Measurements from ENCODE around the gene PRDM16. TPM values are rescaled to one million over a fixed set of nuclear protein-coding genes. Genes with fewer than 3 reads are reported as not detected.

Gene PRDM16
- total and polyA plus RNA-seq, 3 donors from 2014 or later: 2.1 to 5.6 (median 4.7) TPM

DNA sequence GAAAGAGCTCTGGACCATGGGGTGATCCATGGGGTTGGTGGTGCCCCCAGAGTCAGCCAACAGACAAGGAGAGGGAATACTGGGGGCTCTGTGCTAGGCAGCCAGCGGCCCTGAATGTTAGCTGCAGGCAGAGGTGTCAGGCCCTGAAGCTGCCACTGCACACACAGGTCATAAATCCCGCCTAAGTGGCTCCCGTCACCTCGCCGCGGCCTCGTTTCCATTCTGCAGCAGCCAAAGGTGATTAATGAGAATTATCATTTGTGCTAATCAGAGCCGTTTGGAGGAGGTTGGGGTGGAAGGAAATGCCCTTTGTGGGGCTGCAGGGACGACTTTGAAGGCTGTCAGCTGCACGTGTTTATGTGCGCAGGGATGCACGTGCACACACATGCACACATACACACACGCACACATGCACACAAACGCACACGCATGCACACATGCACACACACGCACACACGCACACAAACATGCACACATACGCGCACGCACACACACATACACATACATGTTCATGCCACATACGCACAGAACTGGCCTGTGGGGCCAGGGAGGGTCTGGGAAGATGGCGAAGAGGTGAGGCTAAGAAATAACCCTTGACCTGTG is 296.6 kb downstream of the PRDM16 start:
- intact Hi-C loops (cut with DNase I; ENCODE audit: low total_unique reads): no loop called here
- TF ChIP-seq POLR2A (IDR thresholded peaks at IDR 0.05): no peak
- TF ChIP-seq, protein P1, sequence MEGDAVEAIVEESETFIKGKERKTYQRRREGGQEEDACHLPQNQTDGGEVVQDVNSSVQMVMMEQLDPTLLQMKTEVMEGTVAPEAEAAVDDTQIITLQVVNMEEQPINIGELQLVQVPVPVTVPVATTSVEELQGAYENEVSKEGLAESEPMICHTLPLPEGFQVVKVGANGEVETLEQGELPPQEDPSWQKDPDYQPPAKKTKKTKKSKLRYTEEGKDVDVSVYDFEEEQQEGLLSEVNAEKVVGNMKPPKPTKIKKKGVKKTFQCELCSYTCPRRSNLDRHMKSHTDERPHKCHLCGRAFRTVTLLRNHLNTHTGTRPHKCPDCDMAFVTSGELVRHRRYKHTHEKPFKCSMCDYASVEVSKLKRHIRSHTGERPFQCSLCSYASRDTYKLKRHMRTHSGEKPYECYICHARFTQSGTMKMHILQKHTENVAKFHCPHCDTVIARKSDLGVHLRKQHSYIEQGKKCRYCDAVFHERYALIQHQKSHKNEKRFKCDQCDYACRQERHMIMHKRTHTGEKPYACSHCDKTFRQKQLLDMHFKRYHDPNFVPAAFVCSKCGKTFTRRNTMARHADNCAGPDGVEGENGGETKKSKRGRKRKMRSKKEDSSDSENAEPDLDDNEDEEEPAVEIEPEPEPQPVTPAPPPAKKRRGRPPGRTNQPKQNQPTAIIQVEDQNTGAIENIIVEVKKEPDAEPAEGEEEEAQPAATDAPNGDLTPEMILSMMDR (IDR thresholded peaks at IDR 0.05): no peak
- Histone ChIP-seq H3K36me3 (ENCODE audit: low read depth, missing control alignments) (no peaks in the 10 kb centered on the region), H3K4me3 (no peak overlapping the region), H3K27me3 (no peaks in the 10 kb centered on the region), H3K9me3 (no peaks in the 10 kb centered on the region), H3K4me1 (peaks cover 55% of the 10 kb centered on the region), H3K27ac (peak overlapping the region; percentile 80 to 83)
- no peak for DNase-seq
- 55 to 79% methylated on average over 8 to 22 of the region's 22 CpGs for WGBS, 2 donors

DNA sequence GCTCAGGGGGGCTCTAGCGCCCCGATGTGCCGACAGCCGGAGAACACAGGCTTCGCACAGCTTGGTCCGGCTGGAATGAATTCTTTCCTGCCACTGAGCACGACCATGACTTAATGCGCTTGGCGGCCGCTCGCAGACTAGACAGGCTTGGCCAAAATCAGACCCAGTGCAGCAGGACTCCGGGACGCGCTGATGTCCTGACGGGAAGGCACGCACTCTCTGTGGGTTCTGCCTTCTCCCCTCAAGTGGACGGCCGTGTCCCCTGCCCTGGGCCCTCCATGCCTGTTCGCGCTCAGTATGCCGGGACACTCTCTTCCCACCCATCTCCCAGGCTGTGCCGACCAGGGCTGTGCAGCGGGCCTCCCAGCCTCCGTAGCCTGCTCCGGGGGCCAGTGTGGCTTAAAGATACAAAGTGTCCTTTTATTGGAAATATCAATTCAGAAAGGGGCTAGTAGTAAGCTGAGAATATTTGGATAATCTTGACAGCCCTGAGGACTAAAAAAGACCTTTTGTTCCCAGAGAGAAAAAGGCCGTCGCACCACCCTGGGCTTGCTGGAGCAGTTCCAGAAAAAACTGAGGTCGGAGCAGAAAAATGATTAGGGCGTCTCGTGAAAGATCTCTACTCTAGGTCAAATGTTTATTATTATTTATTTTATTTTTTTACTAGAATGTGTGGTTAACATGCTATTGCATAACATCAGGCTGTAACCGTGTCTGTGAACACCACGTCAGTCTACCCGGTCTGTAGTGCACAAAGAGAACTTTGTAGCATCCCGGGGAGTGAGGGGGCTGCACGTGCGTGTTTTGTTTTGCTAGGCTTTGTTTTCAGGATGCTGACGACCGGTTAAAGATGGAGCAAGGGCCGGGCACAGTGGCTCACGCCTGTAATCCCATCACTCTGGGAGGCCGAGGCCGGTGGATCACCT is 297.4 kb downstream of the PRDM16 start:
- 28 to 38% methylated on average over 25 to 40 of the region's 42 CpGs for WGBS, 2 donors
- H3K4me3 ChIP-seq: no peak overlapping the region
- no peaks in the 10 kb centered on the region for H3K9me3 ChIP-seq
- H3K27ac ChIP-seq: peak overlapping the region; percentile 80 to 83
- intact Hi-C loops (cut with DNase I; ENCODE audit: low total_unique reads): no loop called here
- H3K27me3 ChIP-seq: no peaks in the 10 kb centered on the region
- TF ChIP-seq, protein P1 (IDR thresholded peaks at IDR 0.05): no peak
- no peak for TF ChIP-seq POLR2A (IDR thresholded peaks at IDR 0.05)
- no peaks in the 10 kb centered on the region for H3K36me3 ChIP-seq (ENCODE audit: low read depth, missing control alignments)
- DNase-seq: peak; percentile 81
- H3K4me1 ChIP-seq: peaks cover 55% of the 10 kb centered on the region

DNA sequence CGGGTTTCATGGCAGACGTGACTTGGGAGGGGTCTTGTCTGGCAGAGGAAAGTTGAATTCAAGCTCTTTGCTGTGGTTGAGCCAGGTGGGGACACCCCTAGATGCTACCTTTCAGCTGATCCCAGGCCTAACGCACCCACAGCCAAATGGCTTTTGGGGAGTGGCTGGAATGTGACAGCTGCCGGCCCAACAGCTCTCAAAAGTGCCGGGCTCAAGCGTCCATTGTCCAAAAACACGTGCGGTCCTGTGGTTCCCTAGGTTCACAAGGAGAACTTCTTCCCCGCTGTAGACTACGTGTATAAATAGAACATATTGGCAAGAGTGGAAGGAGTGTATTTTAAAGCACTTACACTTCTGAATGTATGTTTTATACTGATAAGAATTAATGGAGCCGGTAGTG is 298.4 kb downstream of the PRDM16 start:
- 83 to 88% methylated on average over 10 to 11 of the region's 11 CpGs for WGBS, 2 donors
- Histone ChIP-seq H3K4me1 (peaks cover 55% of the 10 kb centered on the region), H3K27me3 (no peaks in the 10 kb centered on the region), H3K36me3 (ENCODE audit: low read depth, missing control alignments) (no peaks in the 10 kb centered on the region), H3K27ac (peak overlapping the region; percentile 80 to 83), H3K9me3 (no peaks in the 10 kb centered on the region), H3K4me3 (no peak overlapping the region)
- intact Hi-C loops (cut with DNase I; ENCODE audit: low total_unique reads): no loop called here
- no peak for DNase-seq
- TF ChIP-seq, protein P1 (IDR thresholded peaks at IDR 0.05): no peak
- TF ChIP-seq POLR2A (IDR thresholded peaks at IDR 0.05): no peak

DNA sequence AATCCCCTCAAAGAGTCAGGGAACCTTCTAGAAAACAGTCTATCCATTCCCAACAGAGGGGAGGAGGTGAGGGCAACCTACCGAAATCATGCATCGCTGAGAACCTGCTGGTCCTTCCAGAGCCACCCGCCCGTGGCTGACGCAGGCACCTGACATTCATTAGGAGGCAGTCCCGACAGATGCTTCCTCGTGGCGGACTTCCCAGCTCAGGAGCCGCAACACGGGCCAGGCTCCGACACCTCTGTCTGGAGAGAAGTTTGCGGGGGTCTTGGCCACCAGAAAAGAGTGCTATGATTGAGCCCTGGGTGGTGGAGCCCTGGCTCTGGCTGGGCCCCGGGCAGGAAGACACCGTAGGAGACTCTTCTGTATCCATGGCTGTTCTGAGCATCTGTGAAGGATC is 299.1 kb downstream of the PRDM16 start:
- TF ChIP-seq, protein P1 (IDR thresholded peaks at IDR 0.05): no peak
- TF ChIP-seq POLR2A (IDR thresholded peaks at IDR 0.05): no peak
- no peak overlapping the region for H3K4me3 ChIP-seq
- H3K27ac ChIP-seq: peak overlapping the region; percentile 80 to 83
- intact Hi-C loops (cut with DNase I; ENCODE audit: low total_unique reads): no loop called here
- no peaks in the 10 kb centered on the region for H3K27me3 ChIP-seq
- H3K4me1 ChIP-seq: peaks cover 55% of the 10 kb centered on the region
- 87 to 95% methylated on average over 4 to 14 of the region's 14 CpGs for WGBS, 2 donors
- DNase-seq: no peak
- H3K36me3 ChIP-seq (ENCODE audit: low read depth, missing control alignments): no peaks in the 10 kb centered on the region
- no peaks in the 10 kb centered on the region for H3K9me3 ChIP-seq

Data from testis (tissue), 3 donors.